GM18867 (cell line): ENCODE results near the gene HS3ST3A1.
"Not testable (repeated sequence)": the region's sequence is repeated elsewhere in the genome, so short reads cannot be mapped to it uniquely, and the experiment has no call there.

ENCODE experiments used
- ATAC-seq: cut with Tn5 transposase; IDR thresholded peaks from one replicate; pipeline ENCODE4 v1.9.1; 2021; ENCODE audit warnings: mild to moderate bottlenecking, moderate library complexity; ENCODE audit not compliant: unreplicated experiment

HS3ST3A1 gene

GRCh38 chr17:13498184-13498583 is 103.5 kb downstream of the HS3ST3A1 start:
- ATAC-seq = no peak

- not testable (repeated sequence) for ATAC-seq
These were observed 105.1 kb downstream of the HS3ST3A1 start for GRCh38 chr17:13496553-13497056.

- no peak for ATAC-seq
These were observed 106.3 kb downstream of the HS3ST3A1 start for GRCh38 chr17:13495423-13495822.

GRCh38 chr17:13492737-13493122 is 109.0 kb downstream of the HS3ST3A1 start:
- no peak for ATAC-seq

GRCh38 chr17:13491916-13492736 is 109.6 kb downstream of the HS3ST3A1 start:
- no peak for ATAC-seq

GRCh38 chr17:13491491-13491890 is 110.2 kb downstream of the HS3ST3A1 start:
- no peak for ATAC-seq

- ATAC-seq = no peak
These were observed 110.7 kb downstream of the HS3ST3A1 start for GRCh38 chr17:13490906-13491482.

GRCh38 chr17:13490427-13490826 is 111.3 kb downstream of the HS3ST3A1 start:
- no peak for ATAC-seq

- ATAC-seq = no peak
These were observed 116.4 kb downstream of the HS3ST3A1 start for GRCh38 chr17:13485327-13485726.

- ATAC-seq = no peak
These were observed 117.7 kb downstream of the HS3ST3A1 start for GRCh38 chr17:13484020-13484419.

- ATAC-seq = no peak
These were observed 120.9 kb downstream of the HS3ST3A1 start for GRCh38 chr17:13480877-13481276.

GRCh38 chr17:13478326-13478830 is 123.4 kb downstream of the HS3ST3A1 start:
- no peak for ATAC-seq

- ATAC-seq = no peak
These were observed 124.5 kb downstream of the HS3ST3A1 start for GRCh38 chr17:13477180-13477611.

GRCh38 chr17:13476720-13477119 is 125.0 kb downstream of the HS3ST3A1 start:
- ATAC-seq = no peak

GRCh38 chr17:13475574-13476223 is 126.0 kb downstream of the HS3ST3A1 start:
- ATAC-seq = no peak

GRCh38 chr17:13474073-13474800 is 127.5 kb downstream of the HS3ST3A1 start:
- no peak for ATAC-seq

- no peak for ATAC-seq
These were observed 136.1 kb downstream of the HS3ST3A1 start for GRCh38 chr17:13465678-13466077.

GRCh38 chr17:13462673-13463124 is 139.0 kb downstream of the HS3ST3A1 start:
- ATAC-seq = no peak

- ATAC-seq = no peak
These were observed 139.6 kb downstream of the HS3ST3A1 start for GRCh38 chr17:13462146-13462545.

- ATAC-seq = no peak
These were observed 141.3 kb downstream of the HS3ST3A1 start for GRCh38 chr17:13460261-13461000.
